Measurements from ENCODE around the gene CENPX. TPM values are rescaled to one million over a fixed set of nuclear protein-coding genes. Genes with fewer than 3 reads are reported as not detected.

Gene CENPX
- total and polyA plus RNA-seq, 2 of the 13 experiments (the other 11 are each of a cell fraction or from before 2014, with no cell fraction given), result 92.7 to 170 TPM

DNA sequence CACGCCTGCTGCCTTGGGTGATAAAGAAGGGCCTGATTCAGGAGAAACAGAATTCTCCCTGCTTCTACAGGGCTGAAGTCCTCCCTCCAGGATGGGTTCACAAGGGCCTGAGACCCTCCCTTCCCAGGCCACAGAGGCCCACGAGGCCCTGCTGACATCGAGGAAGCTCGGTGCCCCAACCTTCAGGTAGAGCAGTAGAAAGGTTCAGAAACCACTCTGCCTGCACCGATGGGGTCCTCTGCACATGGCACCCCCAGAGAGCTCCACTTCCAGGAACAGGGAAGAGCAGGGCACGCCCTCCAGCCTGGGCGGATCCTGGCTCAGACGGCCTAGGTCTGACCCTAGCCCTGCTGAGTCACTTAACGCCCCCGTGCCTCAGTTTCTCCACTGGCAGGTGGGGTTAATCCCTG lies 773 bp downstream of the CENPX start (continued):
- TF ChIP-seq, protein P1, sequence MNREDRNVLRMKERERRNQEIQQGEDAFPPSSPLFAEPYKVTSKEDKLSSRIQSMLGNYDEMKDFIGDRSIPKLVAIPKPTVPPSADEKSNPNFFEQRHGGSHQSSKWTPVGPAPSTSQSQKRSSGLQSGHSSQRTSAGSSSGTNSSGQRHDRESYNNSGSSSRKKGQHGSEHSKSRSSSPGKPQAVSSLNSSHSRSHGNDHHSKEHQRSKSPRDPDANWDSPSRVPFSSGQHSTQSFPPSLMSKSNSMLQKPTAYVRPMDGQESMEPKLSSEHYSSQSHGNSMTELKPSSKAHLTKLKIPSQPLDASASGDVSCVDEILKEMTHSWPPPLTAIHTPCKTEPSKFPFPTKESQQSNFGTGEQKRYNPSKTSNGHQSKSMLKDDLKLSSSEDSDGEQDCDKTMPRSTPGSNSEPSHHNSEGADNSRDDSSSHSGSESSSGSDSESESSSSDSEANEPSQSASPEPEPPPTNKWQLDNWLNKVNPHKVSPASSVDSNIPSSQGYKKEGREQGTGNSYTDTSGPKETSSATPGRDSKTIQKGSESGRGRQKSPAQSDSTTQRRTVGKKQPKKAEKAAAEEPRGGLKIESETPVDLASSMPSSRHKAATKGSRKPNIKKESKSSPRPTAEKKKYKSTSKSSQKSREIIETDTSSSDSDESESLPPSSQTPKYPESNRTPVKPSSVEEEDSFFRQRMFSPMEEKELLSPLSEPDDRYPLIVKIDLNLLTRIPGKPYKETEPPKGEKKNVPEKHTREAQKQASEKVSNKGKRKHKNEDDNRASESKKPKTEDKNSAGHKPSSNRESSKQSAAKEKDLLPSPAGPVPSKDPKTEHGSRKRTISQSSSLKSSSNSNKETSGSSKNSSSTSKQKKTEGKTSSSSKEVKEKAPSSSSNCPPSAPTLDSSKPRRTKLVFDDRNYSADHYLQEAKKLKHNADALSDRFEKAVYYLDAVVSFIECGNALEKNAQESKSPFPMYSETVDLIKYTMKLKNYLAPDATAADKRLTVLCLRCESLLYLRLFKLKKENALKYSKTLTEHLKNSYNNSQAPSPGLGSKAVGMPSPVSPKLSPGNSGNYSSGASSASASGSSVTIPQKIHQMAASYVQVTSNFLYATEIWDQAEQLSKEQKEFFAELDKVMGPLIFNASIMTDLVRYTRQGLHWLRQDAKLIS (CRISPR knock-in tag; IDR thresholded peaks at IDR 0.05), result peak; percentile 63; the same call in 1 of the 2 replicates
- TF ChIP-seq ZNF34 (CRISPR knock-in tag; IDR thresholded peaks at IDR 0.05; ENCODE audit: borderline replicate concordance) (peak; percentile 45; the same call in 1 of the 2 replicates), MATR3 (CRISPR knock-in tag; IDR thresholded peaks at IDR 0.05) (no peak), NAIF1 (CRISPR knock-in tag; IDR thresholded peaks at IDR 0.05; ENCODE audit: borderline replicate concordance) (peak; percentile 25; the same call in 1 of the 2 replicates), ERF (CRISPR knock-in tag; IDR thresholded peaks at IDR 0.05) (no peak), IRF9 (CRISPR knock-in tag; IDR thresholded peaks at IDR 0.05; ENCODE audit: borderline replicate concordance) (0 out of 2 replicates have a peak, but pooled peaks have one; percentile 50), PHF8 (CRISPR knock-in tag; IDR thresholded peaks at IDR 0.05) (no peak; the same call in 1 of the 2 replicates), RFX3 (CRISPR knock-in tag; IDR thresholded peaks at IDR 0.05) (no peak), FOSL2 (CRISPR knock-in tag; IDR thresholded peaks at IDR 0.05) (peak; percentile 33; the same call in 1 of the 2 replicates), ZFX (CRISPR knock-in tag; IDR thresholded peaks at IDR 0.05; ENCODE audit: low read depth) (peak; percentile 50), ZNF326 (CRISPR knock-in tag; IDR thresholded peaks at IDR 0.05; ENCODE audit: borderline replicate concordance) (peak; percentile 30; the same call in 1 of the 2 replicates), ZNF224 (CRISPR knock-in tag; IDR thresholded peaks at IDR 0.05) (0 out of 2 replicates have a peak, but pooled peaks have one; percentile 74), ZNF333 (CRISPR knock-in tag; IDR thresholded peaks at IDR 0.05; ENCODE audit: borderline replicate concordance) (0 out of 2 replicates have a peak, but pooled peaks have one; percentile 42), MXD1 (CRISPR knock-in tag; IDR thresholded peaks at IDR 0.05) (no peak; the same call in 1 of the 2 replicates), ZNF446 (CRISPR knock-in tag; IDR thresholded peaks at IDR 0.05) (no peak), NR2F2 (IDR thresholded peaks at IDR 0.05; ENCODE audit: borderline replicate concordance, low read depth) (0 out of 2 replicates have a peak, but pooled peaks have one; percentile 26), ZBTB46 (CRISPR knock-in tag; IDR thresholded peaks at IDR 0.05; ENCODE audit: borderline replicate concordance) (0 out of 2 replicates have a peak, but pooled peaks have one; percentile 54), ZNF615 (CRISPR knock-in tag; IDR thresholded peaks at IDR 0.05; ENCODE audit: borderline replicate concordance) (0 out of 2 replicates have a peak, but pooled peaks have one; percentile 26), BRF2 (CRISPR knock-in tag; IDR thresholded peaks at IDR 0.05) (no peak), ZNF776 (CRISPR knock-in tag; IDR thresholded peaks at IDR 0.05) (0 out of 2 replicates have a peak, but pooled peaks have one; percentile 2)
- TF ChIP-seq, protein P2, sequence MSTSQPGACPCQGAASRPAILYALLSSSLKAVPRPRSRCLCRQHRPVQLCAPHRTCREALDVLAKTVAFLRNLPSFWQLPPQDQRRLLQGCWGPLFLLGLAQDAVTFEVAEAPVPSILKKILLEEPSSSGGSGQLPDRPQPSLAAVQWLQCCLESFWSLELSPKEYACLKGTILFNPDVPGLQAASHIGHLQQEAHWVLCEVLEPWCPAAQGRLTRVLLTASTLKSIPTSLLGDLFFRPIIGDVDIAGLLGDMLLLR (CRISPR knock-in tag; IDR thresholded peaks at IDR 0.05), result peak; percentile 37; the same call in 1 of the 2 replicates

Measured in HepG2 (cell line).